ENCODE results near the gene PDIA5. TPM values are rescaled to one million over a fixed set of nuclear protein-coding genes. Genes with fewer than 3 reads are reported as not detected.

The PDIA5 gene
- total and polyA plus RNA-seq, 4 donors = 9.5 to 16.9 (median 13.5) TPM

GRCh38 chr3:123096126-123096525 is 29.3 kb downstream of the PDIA5 start:
- Histone ChIP-seq H3K27ac (ENCODE audit: low read depth, low read length) (no peak overlapping the region), H3K27me3 (ENCODE audit: control insufficient read depth, insufficient read depth, low read length) (peaks cover 17% of the 10 kb centered on the region), H3K4me1 (ENCODE audit: control insufficient read depth, insufficient read depth, low read length) (peaks cover 47% of the 10 kb centered on the region), H3K9me3 (ENCODE audit: control insufficient read depth, insufficient read depth, low read length) (no peaks in the 10 kb centered on the region), H3K4me3 (ENCODE audit: low read depth, low read length) (no peak overlapping the region), H3K36me3 (ENCODE audit: control insufficient read depth, insufficient read depth, low read length) (peaks cover 10% of the 10 kb centered on the region)
- DNase-seq (ENCODE audit: low read depth in 4 of 6, low spot score in 6 of 6) = no peak
- WGBS (ENCODE audit: insufficient coverage) = 97% methylated on average over 5 of the region's 9 CpGs

GRCh38 chr3:123096731-123097130 is 29.9 kb downstream of the PDIA5 start:
- no peaks in the 10 kb centered on the region for H3K9me3 ChIP-seq (ENCODE audit: control insufficient read depth, insufficient read depth, low read length)
- H3K27me3 ChIP-seq (ENCODE audit: control insufficient read depth, insufficient read depth, low read length) = peaks cover 15% of the 10 kb centered on the region
- DNase-seq (ENCODE audit: low read depth in 4 of 6, low spot score in 6 of 6) = peak in 5 of 6 donors; percentile 66 to 94 (median 74)
- no peak overlapping the region for H3K4me3 ChIP-seq (ENCODE audit: low read depth, low read length)
- WGBS (ENCODE audit: insufficient coverage) = 35% methylated on average over 11 of the region's 11 CpGs
- peaks cover 41% of the 10 kb centered on the region for H3K4me1 ChIP-seq (ENCODE audit: control insufficient read depth, insufficient read depth, low read length)
- H3K36me3 ChIP-seq (ENCODE audit: control insufficient read depth, insufficient read depth, low read length) = peaks cover 10% of the 10 kb centered on the region
- H3K27ac ChIP-seq (ENCODE audit: low read depth, low read length) = no peak overlapping the region

DNA sequence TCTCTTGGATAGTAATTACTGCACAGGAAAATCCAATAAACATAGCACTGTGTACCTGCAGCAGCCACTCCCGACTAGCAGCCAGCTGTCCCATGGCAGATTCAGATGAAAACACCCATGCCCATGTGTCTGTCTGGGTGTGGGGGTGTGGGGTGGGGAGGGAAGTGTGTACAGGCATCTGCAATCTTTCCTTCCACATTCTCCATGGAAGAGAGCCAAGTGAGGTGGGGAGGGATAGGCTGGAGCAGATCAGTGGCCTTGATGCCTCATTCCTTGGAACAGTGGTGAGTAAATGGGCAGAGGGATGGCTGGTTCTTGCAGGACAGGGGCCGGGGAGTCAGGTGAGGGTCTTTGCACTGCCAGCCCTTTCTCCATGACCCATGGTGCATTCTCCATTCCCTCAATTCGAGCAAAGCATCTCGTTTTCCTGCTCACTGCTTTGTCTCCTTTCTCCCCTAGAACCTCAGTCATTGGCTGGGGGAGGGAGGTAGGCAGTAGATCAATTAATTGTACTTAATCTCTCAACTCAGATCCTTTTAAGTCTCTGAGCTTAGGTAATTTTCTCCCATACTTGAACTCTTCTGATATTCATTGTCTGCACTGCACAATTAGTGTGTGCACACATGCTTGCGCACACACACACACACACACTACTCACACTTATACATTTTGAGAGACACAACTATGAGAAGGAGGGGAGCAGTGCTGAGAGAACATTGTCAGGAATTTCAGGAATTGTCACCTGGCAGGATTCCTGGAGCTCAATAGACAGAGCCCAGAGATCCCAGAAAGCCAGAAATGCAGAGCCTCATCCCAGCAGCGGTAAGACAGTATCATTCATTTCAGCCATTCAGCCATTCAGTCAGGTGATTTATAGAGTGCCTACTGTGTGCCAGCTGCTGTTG is 31.9 kb downstream of the PDIA5 start:
- H3K4me3 ChIP-seq (ENCODE audit: low read depth, low read length) = no peak overlapping the region
- H3K36me3 ChIP-seq (ENCODE audit: control insufficient read depth, insufficient read depth, low read length) = peaks cover 5% of the 10 kb centered on the region
- no peak overlapping the region for H3K27ac ChIP-seq (ENCODE audit: low read depth, low read length)
- peaks cover 40% of the 10 kb centered on the region for H3K4me1 ChIP-seq (ENCODE audit: control insufficient read depth, insufficient read depth, low read length)
- no peaks in the 10 kb centered on the region for H3K9me3 ChIP-seq (ENCODE audit: control insufficient read depth, insufficient read depth, low read length)
- peaks cover 12% of the 10 kb centered on the region for H3K27me3 ChIP-seq (ENCODE audit: control insufficient read depth, insufficient read depth, low read length)
- WGBS (ENCODE audit: insufficient coverage) = 70% methylated on average over 3 of the region's 6 CpGs
- peak in 1 of 6 donors; percentile 26 for DNase-seq (ENCODE audit: low read depth in 4 of 6, low spot score in 6 of 6)

DNA sequence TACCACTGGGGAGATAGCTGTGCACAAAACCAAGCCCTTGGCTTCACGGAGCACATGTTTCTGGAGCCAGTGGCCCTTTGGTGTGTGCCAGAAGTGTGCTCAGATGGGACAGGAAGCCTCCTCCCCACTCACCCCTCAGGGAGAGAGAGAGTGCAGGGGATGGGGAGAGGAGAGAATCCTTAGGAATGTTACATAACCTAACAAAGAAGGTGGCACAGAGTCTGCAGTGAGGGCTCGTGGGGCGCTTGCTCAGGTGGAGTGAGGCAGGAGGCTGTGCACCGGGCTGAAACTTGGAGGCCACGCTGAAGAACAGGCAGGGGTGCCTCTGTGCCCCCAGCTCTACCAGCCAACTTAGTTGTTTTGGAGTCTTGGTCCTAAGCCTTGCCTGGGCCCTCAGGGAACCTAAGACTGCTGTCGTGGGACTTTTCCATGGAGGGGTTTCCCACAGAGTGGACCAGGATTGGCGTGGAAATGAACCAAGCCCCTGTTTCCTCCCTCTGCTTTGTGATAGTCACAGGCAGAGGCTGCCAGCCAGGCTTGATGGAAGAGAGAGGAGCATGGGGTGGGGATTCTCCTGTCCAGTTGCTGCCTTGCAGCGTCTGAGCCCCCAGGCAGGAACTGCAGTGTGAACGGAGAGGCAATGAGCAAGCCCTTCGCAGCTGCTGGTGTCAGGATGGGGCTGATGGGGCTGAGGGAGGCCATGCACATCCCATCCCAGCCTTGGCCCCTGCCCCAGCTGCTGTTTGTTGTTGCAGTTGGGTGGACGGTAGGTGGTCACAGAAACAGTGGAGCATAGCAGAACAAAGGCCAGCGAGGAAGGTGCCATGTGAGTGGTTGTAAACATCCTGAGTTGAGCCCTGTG is 32.7 kb downstream of the PDIA5 start:
- Histone ChIP-seq H3K4me1 (ENCODE audit: control insufficient read depth, insufficient read depth, low read length) (peaks cover 40% of the 10 kb centered on the region), H3K9me3 (ENCODE audit: control insufficient read depth, insufficient read depth, low read length) (no peaks in the 10 kb centered on the region), H3K36me3 (ENCODE audit: control insufficient read depth, insufficient read depth, low read length) (peaks cover 11% of the 10 kb centered on the region), H3K27ac (ENCODE audit: low read depth, low read length) (no peak overlapping the region), H3K27me3 (ENCODE audit: control insufficient read depth, insufficient read depth, low read length) (peaks cover 9% of the 10 kb centered on the region), H3K4me3 (ENCODE audit: low read depth, low read length) (no peak overlapping the region)
- no peak for DNase-seq (ENCODE audit: low read depth in 4 of 6, low spot score in 6 of 6)
- 76% methylated on average over 10 of the region's 12 CpGs for WGBS (ENCODE audit: insufficient coverage)

DNA sequence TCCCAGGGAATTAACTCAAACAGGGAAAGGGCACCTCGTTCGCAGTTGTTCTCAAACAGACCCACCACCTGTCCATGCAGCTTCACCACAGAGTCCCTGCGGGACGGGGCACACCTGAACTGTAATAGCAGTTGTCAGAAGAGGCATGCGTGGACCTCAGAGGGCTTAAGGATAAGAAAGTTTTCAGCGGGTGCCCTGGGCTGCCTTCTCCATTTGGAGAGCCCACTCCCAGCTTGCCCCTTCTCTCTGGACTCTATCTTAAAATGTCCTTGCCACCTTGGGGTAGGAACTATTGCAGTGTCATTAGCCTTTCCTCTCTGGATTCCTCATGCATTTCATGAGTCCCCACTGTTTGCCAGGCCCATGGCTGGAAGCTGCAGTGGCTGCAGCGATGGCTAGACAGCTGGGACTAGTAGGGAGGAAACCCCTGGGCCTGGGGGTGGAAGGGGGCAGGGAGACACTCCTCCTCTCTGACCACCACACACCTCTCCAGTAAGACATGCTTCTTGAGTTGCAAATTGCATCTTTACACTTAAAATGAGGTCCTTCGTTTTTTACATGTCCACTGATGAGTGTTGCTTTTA is 33.5 kb downstream of the PDIA5 start:
- 87% methylated on average over 6 of the region's 8 CpGs for WGBS (ENCODE audit: insufficient coverage)

DNA sequence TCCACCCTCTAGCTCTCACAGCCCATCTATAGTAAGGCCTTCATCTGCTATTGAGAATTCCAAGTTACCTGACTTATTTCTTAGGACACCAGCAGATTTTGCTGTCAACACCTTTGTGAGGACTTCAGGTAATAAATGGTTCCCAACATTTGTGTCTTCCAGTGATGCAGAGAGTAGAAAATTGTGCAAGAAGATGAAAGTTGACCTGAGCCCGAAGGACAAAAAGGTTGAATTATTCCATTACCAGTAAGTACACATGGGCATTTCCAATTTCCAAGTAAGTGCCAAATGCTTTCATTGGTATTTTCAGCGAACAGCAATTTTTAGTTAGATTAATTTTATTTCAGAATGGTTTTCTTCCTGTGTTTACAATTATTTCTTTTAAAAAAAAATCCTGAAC is 35.4 kb downstream of the PDIA5 start:
- H3K4me1 ChIP-seq (ENCODE audit: control insufficient read depth, insufficient read depth, low read length) = peaks cover 25% of the 10 kb centered on the region
- DNase-seq (ENCODE audit: low read depth in 4 of 6, low spot score in 6 of 6) = no peak
- H3K27me3 ChIP-seq (ENCODE audit: control insufficient read depth, insufficient read depth, low read length) = peaks cover 7% of the 10 kb centered on the region
- no peak overlapping the region for H3K27ac ChIP-seq (ENCODE audit: low read depth, low read length)
- no peaks in the 10 kb centered on the region for H3K9me3 ChIP-seq (ENCODE audit: control insufficient read depth, insufficient read depth, low read length)
- peaks cover 17% of the 10 kb centered on the region for H3K36me3 ChIP-seq (ENCODE audit: control insufficient read depth, insufficient read depth, low read length)
- no peak overlapping the region for H3K4me3 ChIP-seq (ENCODE audit: low read depth, low read length)
- no CpG with 5 or more reads among the region's 2 CpGs for WGBS (ENCODE audit: insufficient coverage)

More for the DNA sequence above, 33.5 kb downstream of the PDIA5 start:
- H3K36me3 ChIP-seq (ENCODE audit: control insufficient read depth, insufficient read depth, low read length) = peaks cover 17% of the 10 kb centered on the region
- DNase-seq (ENCODE audit: low read depth in 4 of 6, low spot score in 6 of 6) = no peak
- no peaks in the 10 kb centered on the region for H3K9me3 ChIP-seq (ENCODE audit: control insufficient read depth, insufficient read depth, low read length)
- H3K27me3 ChIP-seq (ENCODE audit: control insufficient read depth, insufficient read depth, low read length) = peaks cover 7% of the 10 kb centered on the region
- no peak overlapping the region for H3K27ac ChIP-seq (ENCODE audit: low read depth, low read length)
- H3K4me3 ChIP-seq (ENCODE audit: low read depth, low read length) = no peak overlapping the region
- peaks cover 40% of the 10 kb centered on the region for H3K4me1 ChIP-seq (ENCODE audit: control insufficient read depth, insufficient read depth, low read length)

- DNase-seq (ENCODE audit: low read depth in 4 of 6, low spot score in 6 of 6) = no peak
- Histone ChIP-seq H3K4me1 (ENCODE audit: control insufficient read depth, insufficient read depth, low read length) (peaks cover 19% of the 10 kb centered on the region), H3K4me3 (ENCODE audit: low read depth, low read length) (no peak overlapping the region), H3K36me3 (ENCODE audit: control insufficient read depth, insufficient read depth, low read length) (peaks cover 17% of the 10 kb centered on the region), H3K27ac (ENCODE audit: low read depth, low read length) (no peak overlapping the region), H3K27me3 (ENCODE audit: control insufficient read depth, insufficient read depth, low read length) (peaks cover 7% of the 10 kb centered on the region), H3K9me3 (ENCODE audit: control insufficient read depth, insufficient read depth, low read length) (no peaks in the 10 kb centered on the region)
- WGBS (ENCODE audit: insufficient coverage) = 80% methylated on average over 1 of the region's 2 CpGs
These were observed 36.0 kb downstream of the PDIA5 start for GRCh38 chr3:123102826-123103225.

DNA sequence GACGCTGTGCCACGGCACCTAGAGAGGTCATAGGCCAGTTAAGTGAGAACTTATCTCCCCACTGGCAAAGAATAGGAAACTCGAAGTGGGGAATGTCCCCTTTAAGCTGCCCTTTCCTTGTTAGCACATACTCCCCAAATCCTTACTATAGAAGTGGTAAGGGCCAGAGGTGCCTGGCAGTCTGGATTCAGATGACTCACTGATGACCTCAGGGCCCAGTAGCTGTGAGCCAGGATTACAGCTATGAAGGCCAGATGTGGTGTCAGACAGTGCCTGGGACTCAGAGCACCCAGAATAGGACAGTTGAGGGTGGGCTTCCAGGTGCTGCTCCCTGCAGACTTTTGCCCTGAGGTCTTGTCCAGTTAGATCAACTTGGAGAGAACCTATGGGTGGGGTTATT is 37.7 kb downstream of the PDIA5 start:
- DNase-seq (ENCODE audit: low read depth in 4 of 6, low spot score in 6 of 6) = no peak
- no peaks in the 10 kb centered on the region for H3K9me3 ChIP-seq (ENCODE audit: control insufficient read depth, insufficient read depth, low read length)
- peaks cover 5% of the 10 kb centered on the region for H3K4me1 ChIP-seq (ENCODE audit: control insufficient read depth, insufficient read depth, low read length)
- H3K36me3 ChIP-seq (ENCODE audit: control insufficient read depth, insufficient read depth, low read length) = peaks cover 17% of the 10 kb centered on the region
- H3K4me3 ChIP-seq (ENCODE audit: low read depth, low read length) = no peak overlapping the region
- no peak overlapping the region for H3K27ac ChIP-seq (ENCODE audit: low read depth, low read length)
- WGBS (ENCODE audit: insufficient coverage) = 100% methylated on average over 2 of the region's 3 CpGs
- peaks cover 5% of the 10 kb centered on the region for H3K27me3 ChIP-seq (ENCODE audit: control insufficient read depth, insufficient read depth, low read length)

Measured in spinal cord (tissue), 10 donors.